ENCODE measurements around the gene GGCT.
"Not testable (repeated sequence)": the region's sequence is repeated elsewhere in the genome, so short reads cannot be mapped to it uniquely, and the experiment has no call there.

GGCT gene

DNA sequence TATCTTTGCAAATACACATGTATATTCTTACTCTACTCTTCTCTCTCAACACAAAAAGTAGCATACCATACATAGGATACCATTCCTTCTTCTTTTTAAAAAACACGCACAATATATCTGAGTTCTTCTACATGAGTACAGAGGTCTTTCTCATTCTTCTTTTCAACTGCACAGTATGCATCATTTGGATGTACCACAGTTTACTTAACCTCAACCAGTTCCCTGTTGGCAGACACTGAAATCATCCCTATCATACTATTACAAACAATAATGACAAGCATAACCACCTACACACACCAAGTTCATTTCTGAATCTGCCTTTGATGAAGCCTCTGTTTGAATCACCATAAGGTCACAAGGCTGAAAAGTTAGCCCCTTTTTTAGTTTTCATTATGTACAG lies 25.7 kb upstream of the GGCT start:
- Histone ChIP-seq H3K4ac (ENCODE audit: low read depth, low read length) (no peak overlapping the region), H2BK5ac (ENCODE audit: low read depth, low read length, poor library complexity) (no peak overlapping the region), H3K4me1 (ENCODE audit: control insufficient read depth in 1 of 2, insufficient read depth in 2 of 2, low read length in 2 of 2) (no peaks in the 10 kb centered on the region), H3K4me2 (ENCODE audit: low read length) (no peak overlapping the region), H3K79me2 (ENCODE audit: control insufficient read depth, insufficient read depth, low read length, poor library complexity) (no peaks in the 10 kb centered on the region), H3K9me3 (ENCODE audit: insufficient read depth, low read depth, low read length) (no peaks in the 10 kb centered on the region), H2BK120ac (ENCODE audit: insufficient read depth, low read length, poor library complexity) (no peak overlapping the region), H2BK12ac (ENCODE audit: low read length) (no peak overlapping the region), H4K8ac (ENCODE audit: low read depth, low read length) (no peak overlapping the region), H3K23ac (ENCODE audit: low read length) (no peak overlapping the region), H2AFZ (ENCODE audit: insufficient read depth, low read length, poor library complexity) (no peak overlapping the region), H4K91ac (ENCODE audit: low read depth, low read length) (no peak overlapping the region), H2AK5ac (ENCODE audit: low read length) (no peak overlapping the region), H3K14ac (ENCODE audit: low read length) (no peak overlapping the region), H3K27me3 (ENCODE audit: insufficient read depth, low read length) (no peaks in the 10 kb centered on the region), H3K79me1 (ENCODE audit: low read length) (no peaks in the 10 kb centered on the region), H3K9ac (ENCODE audit: low read length) (no peak overlapping the region), H3K27ac (ENCODE audit: low read depth, low read length) (no peak overlapping the region), H3K4me3 (ENCODE audit: low read depth, low read length) (no peak overlapping the region), H4K12ac (ENCODE audit: low read depth, low read length) (no peak overlapping the region), H3K36me3 (ENCODE audit: control insufficient read depth in 1 of 2, insufficient read depth in 2 of 2, low read length in 2 of 2) (no peaks in the 10 kb centered on the region), H3K18ac (ENCODE audit: low read length) (no peak overlapping the region)
- WGBS (ENCODE audit: extremely low coverage, insufficient coverage, insufficient read length) = no CpG with 5 or more reads among the region's 1 CpG
- no peak for DNase-seq

DNA sequence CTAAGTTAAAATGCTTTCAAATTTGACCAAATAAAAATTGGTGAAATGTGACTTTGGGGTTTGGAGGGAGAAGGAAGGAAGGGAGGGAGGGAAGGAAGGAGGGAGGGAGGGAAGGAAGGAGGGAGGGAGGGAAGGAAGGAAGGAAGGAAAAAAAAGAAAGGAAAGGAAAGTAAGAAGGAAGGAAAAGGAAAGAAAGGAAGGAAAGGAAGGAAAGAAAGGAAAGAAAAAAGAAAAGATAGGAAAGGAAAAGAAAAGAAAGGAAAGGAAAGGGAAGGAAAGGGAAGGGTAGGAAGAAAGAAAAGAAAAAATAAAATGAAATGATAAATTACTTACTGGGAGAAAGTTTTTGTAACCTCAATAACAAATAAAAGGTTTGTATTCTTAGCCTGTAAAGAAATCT lies 24.1 kb upstream of the GGCT start:
- H3K79me2 ChIP-seq (ENCODE audit: control insufficient read depth, insufficient read depth, low read length, poor library complexity) = no peaks in the 10 kb centered on the region
- no peak overlapping the region for H3K23ac ChIP-seq (ENCODE audit: low read length)
- H2BK12ac ChIP-seq (ENCODE audit: low read length) = no peak overlapping the region
- no peak overlapping the region for H2AFZ ChIP-seq (ENCODE audit: insufficient read depth, low read length, poor library complexity)
- H3K4me3 ChIP-seq (ENCODE audit: low read depth, low read length) = no peak overlapping the region
- H3K14ac ChIP-seq (ENCODE audit: low read length) = no peak overlapping the region
- no peak overlapping the region for H2AK5ac ChIP-seq (ENCODE audit: low read length)
- H3K4ac ChIP-seq (ENCODE audit: low read depth, low read length) = no peak overlapping the region
- H2BK5ac ChIP-seq (ENCODE audit: low read depth, low read length, poor library complexity) = no peak overlapping the region
- no peak overlapping the region for H2BK120ac ChIP-seq (ENCODE audit: insufficient read depth, low read length, poor library complexity)
- H3K36me3 ChIP-seq (ENCODE audit: control insufficient read depth in 1 of 2, insufficient read depth in 2 of 2, low read length in 2 of 2) = no peaks in the 10 kb centered on the region
- no peak overlapping the region for H3K9ac ChIP-seq (ENCODE audit: low read length)
- H3K27me3 ChIP-seq (ENCODE audit: insufficient read depth, low read length) = no peaks in the 10 kb centered on the region
- no peak overlapping the region for H4K91ac ChIP-seq (ENCODE audit: low read depth, low read length)
- no peaks in the 10 kb centered on the region for H3K9me3 ChIP-seq (ENCODE audit: insufficient read depth, low read depth, low read length)
- H3K4me1 ChIP-seq (ENCODE audit: control insufficient read depth in 1 of 2, insufficient read depth in 2 of 2, low read length in 2 of 2) = no peaks in the 10 kb centered on the region
- no peaks in the 10 kb centered on the region for H3K79me1 ChIP-seq (ENCODE audit: low read length)
- H3K4me2 ChIP-seq (ENCODE audit: low read length) = no peak overlapping the region
- H4K8ac ChIP-seq (ENCODE audit: low read depth, low read length) = no peak overlapping the region
- H4K12ac ChIP-seq (ENCODE audit: low read depth, low read length) = no peak overlapping the region
- DNase-seq = no peak
- H3K18ac ChIP-seq (ENCODE audit: low read length) = no peak overlapping the region
- no peak overlapping the region for H3K27ac ChIP-seq (ENCODE audit: low read depth, low read length)

DNA sequence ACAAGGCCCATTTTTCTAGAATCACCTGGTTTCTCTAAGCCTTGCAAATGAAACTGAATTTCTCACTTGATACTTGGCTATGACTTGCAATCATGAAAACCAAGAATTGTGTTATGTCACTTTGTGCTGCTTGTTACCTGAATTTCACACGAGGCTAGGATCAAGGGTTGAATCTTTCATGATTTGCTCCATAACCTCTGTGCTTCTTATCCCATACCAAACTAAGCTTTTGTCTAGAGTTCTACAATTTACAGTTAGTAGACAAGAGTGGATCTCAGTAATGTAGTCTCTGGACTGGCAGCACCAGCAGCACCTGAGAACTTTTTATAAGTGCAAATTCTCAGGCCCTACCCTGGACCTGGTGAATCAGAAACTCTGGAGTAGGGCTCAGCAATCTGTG lies 22.7 kb upstream of the GGCT start:
- H2AK5ac ChIP-seq (ENCODE audit: low read length); H4K91ac ChIP-seq (ENCODE audit: low read depth, low read length); H4K8ac ChIP-seq (ENCODE audit: low read depth, low read length); H4K12ac ChIP-seq (ENCODE audit: low read depth, low read length); H3K9ac ChIP-seq (ENCODE audit: low read length); H3K4me1 ChIP-seq (ENCODE audit: control insufficient read depth in 1 of 2, insufficient read depth in 2 of 2, low read length in 2 of 2); DNase-seq; H3K36me3 ChIP-seq (ENCODE audit: control insufficient read depth in 1 of 2, insufficient read depth in 2 of 2, low read length in 2 of 2); H2BK5ac ChIP-seq (ENCODE audit: low read depth, low read length, poor library complexity); H3K18ac ChIP-seq (ENCODE audit: low read length); H2AFZ ChIP-seq (ENCODE audit: insufficient read depth, low read length, poor library complexity); H3K14ac ChIP-seq (ENCODE audit: low read length); H3K4me3 ChIP-seq (ENCODE audit: low read depth, low read length); H3K4me2 ChIP-seq (ENCODE audit: low read length); H3K4ac ChIP-seq (ENCODE audit: low read depth, low read length); H3K23ac ChIP-seq (ENCODE audit: low read length); H2BK12ac ChIP-seq (ENCODE audit: low read length); H3K9me3 ChIP-seq (ENCODE audit: insufficient read depth, low read depth, low read length); H2BK120ac ChIP-seq (ENCODE audit: insufficient read depth, low read length, poor library complexity); H3K27me3 ChIP-seq (ENCODE audit: insufficient read depth, low read length); H3K79me1 ChIP-seq (ENCODE audit: low read length); H3K79me2 ChIP-seq (ENCODE audit: control insufficient read depth, insufficient read depth, low read length, poor library complexity); H3K27ac ChIP-seq (ENCODE audit: low read depth, low read length): not testable (repeated sequence)
- no CpG with 5 or more reads among the region's 1 CpG for WGBS (ENCODE audit: extremely low coverage, insufficient coverage, insufficient read length)

DNA sequence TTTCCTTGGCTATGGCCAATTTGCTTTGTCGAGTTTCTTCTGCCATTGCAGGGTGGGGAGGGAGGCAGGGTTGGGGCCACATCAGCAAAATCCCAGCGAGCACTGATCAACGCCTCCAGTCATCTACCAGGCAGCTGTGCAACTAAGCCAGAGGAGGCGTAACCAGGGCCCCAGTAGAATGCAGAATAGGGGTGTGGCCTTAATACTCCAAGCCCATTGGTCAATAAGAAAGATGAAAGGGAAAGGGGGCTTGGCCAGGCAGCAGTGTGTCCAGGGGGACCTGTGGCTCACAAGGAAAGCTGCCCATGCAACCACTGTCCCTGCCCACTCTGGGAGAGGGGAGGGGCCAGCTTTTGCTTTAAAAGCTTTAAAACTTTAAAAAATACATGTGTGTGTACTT lies 21.5 kb upstream of the GGCT start:
- no CpG with 5 or more reads among the region's 4 CpGs for WGBS (ENCODE audit: extremely low coverage, insufficient coverage, insufficient read length)
- Histone ChIP-seq H3K4ac (ENCODE audit: low read depth, low read length) (no peak overlapping the region), H3K79me2 (ENCODE audit: control insufficient read depth, insufficient read depth, low read length, poor library complexity) (no peaks in the 10 kb centered on the region), H3K9ac (ENCODE audit: low read length) (no peak overlapping the region), H3K4me3 (ENCODE audit: low read depth, low read length) (peak overlapping the region; percentile 14), H3K4me1 (ENCODE audit: control insufficient read depth in 1 of 2, insufficient read depth in 2 of 2, low read length in 2 of 2) (no peaks in the 10 kb centered on the region), H3K18ac (ENCODE audit: low read length) (no peak overlapping the region), H2BK120ac (ENCODE audit: insufficient read depth, low read length, poor library complexity) (no peak overlapping the region), H3K4me2 (ENCODE audit: low read length) (no peak overlapping the region), H3K27me3 (ENCODE audit: insufficient read depth, low read length) (no peaks in the 10 kb centered on the region), H4K91ac (ENCODE audit: low read depth, low read length) (no peak overlapping the region), H2AFZ (ENCODE audit: insufficient read depth, low read length, poor library complexity) (no peak overlapping the region), H3K23ac (ENCODE audit: low read length) (no peak overlapping the region), H3K36me3 (ENCODE audit: control insufficient read depth in 1 of 2, insufficient read depth in 2 of 2, low read length in 2 of 2) (no peaks in the 10 kb centered on the region), H3K9me3 (ENCODE audit: insufficient read depth, low read depth, low read length) (no peaks in the 10 kb centered on the region), H3K27ac (ENCODE audit: low read depth, low read length) (no peak overlapping the region), H3K14ac (ENCODE audit: low read length) (no peak overlapping the region), H3K79me1 (ENCODE audit: low read length) (no peaks in the 10 kb centered on the region), H4K12ac (ENCODE audit: low read depth, low read length) (no peak overlapping the region), H2AK5ac (ENCODE audit: low read length) (no peak overlapping the region), H2BK5ac (ENCODE audit: low read depth, low read length, poor library complexity) (no peak overlapping the region), H4K8ac (ENCODE audit: low read depth, low read length) (no peak overlapping the region), H2BK12ac (ENCODE audit: low read length) (no peak overlapping the region)
- DNase-seq = no peak

DNA sequence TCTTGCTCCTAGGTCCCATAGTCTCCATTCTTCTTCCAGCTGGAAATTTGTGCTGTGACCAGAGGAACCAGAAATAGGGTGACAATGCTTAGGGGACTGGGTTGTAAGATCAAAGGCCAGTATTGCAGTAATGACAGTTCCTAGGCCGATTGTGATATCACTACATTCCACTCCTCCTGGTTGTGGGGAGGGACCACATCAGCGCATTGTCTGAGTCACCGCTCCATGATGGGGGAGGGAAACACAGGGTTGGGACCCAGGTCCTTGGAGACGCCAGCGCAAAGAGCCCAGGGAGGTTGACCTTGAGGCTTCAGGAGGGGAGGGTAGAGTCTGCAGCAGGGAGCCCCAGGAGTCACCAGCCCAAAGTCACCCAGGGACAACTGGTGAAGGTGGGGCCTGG lies 20.8 kb upstream of the GGCT start:
- Histone ChIP-seq H2BK120ac (ENCODE audit: insufficient read depth, low read length, poor library complexity) (no peak overlapping the region), H3K27ac (ENCODE audit: low read depth, low read length) (no peak overlapping the region), H3K4ac (ENCODE audit: low read depth, low read length) (no peak overlapping the region), H4K12ac (ENCODE audit: low read depth, low read length) (no peak overlapping the region), H3K23ac (ENCODE audit: low read length) (no peak overlapping the region), H3K4me3 (ENCODE audit: low read depth, low read length) (no peak overlapping the region), H2BK5ac (ENCODE audit: low read depth, low read length, poor library complexity) (no peak overlapping the region), H3K9ac (ENCODE audit: low read length) (no peak overlapping the region), H3K18ac (ENCODE audit: low read length) (no peak overlapping the region), H3K36me3 (ENCODE audit: control insufficient read depth in 1 of 2, insufficient read depth in 2 of 2, low read length in 2 of 2) (no peaks in the 10 kb centered on the region), H4K91ac (ENCODE audit: low read depth, low read length) (no peak overlapping the region), H3K14ac (ENCODE audit: low read length) (no peak overlapping the region), H3K4me2 (ENCODE audit: low read length) (no peak overlapping the region), H4K8ac (ENCODE audit: low read depth, low read length) (no peak overlapping the region), H3K27me3 (ENCODE audit: insufficient read depth, low read length) (no peaks in the 10 kb centered on the region), H2AK5ac (ENCODE audit: low read length) (no peak overlapping the region), H3K9me3 (ENCODE audit: insufficient read depth, low read depth, low read length) (no peaks in the 10 kb centered on the region), H3K4me1 (ENCODE audit: control insufficient read depth in 1 of 2, insufficient read depth in 2 of 2, low read length in 2 of 2) (peaks cover 0 to 2% of the 10 kb centered on the region in 2 experiments), H3K79me1 (ENCODE audit: low read length) (no peaks in the 10 kb centered on the region), H2BK12ac (ENCODE audit: low read length) (no peak overlapping the region), H2AFZ (ENCODE audit: insufficient read depth, low read length, poor library complexity) (no peak overlapping the region), H3K79me2 (ENCODE audit: control insufficient read depth, insufficient read depth, low read length, poor library complexity) (no peaks in the 10 kb centered on the region)
- no CpG with 5 or more reads among the region's 5 CpGs for WGBS (ENCODE audit: extremely low coverage, insufficient coverage, insufficient read length)
- no peak for DNase-seq
